SHP77 treated with DMSO at 0.1 percent for 48 hours (cell line): ENCODE measurements around the gene AVPI1.
"Not testable (repeated sequence)": the region's sequence is repeated elsewhere in the genome, so short reads cannot be mapped to it uniquely, and the experiment has no call there.

Source experiments
- DNase-seq: peaks from one replicate; lab custom pipeline; 2025; lab: John Stamatoyannopoulos, UW

Gene AVPI1

GRCh38 chr10:97640174-97640867 lies 46.7 kb downstream of the AVPI1 start, which contains the start of gene PI4K2A:
TSS of gene PI4K2A (plus strand) at chr10:97640671. CDS start at chr10:97640743, 72 bp downstream.
- peak; percentile 98 for DNase-seq

GRCh38 chr10:97639090-97639489 lies 48.0 kb downstream of the AVPI1 start:
- DNase-seq = not testable (repeated sequence)

GRCh38 chr10:97635577-97635976 lies 51.5 kb downstream of the AVPI1 start:
- no peak for DNase-seq

GRCh38 chr10:97633921-97634320 lies 53.1 kb downstream of the AVPI1 start:
- DNase-seq = peak; percentile 38

GRCh38 chr10:97632949-97633884 lies 53.8 kb downstream of the AVPI1 start, which contains the start of gene MORN4:
TSS of gene MORN4 (minus strand) at chr10:97633500. CDS start at chr10:97619653, 13,847 bp downstream.
- peak; percentile 83 for DNase-seq

GRCh38 chr10:97631098-97631497 lies 55.9 kb downstream of the AVPI1 start:
- DNase-seq = no peak

GRCh38 chr10:97629289-97629688 lies 57.8 kb downstream of the AVPI1 start:
- DNase-seq = no peak

GRCh38 chr10:97628228-97628627 lies 58.8 kb downstream of the AVPI1 start:
- no peak for DNase-seq

- no peak for DNase-seq
Observed at GRCh38 chr10:97627731-97628130, 59.3 kb downstream of the AVPI1 start.
